GM12892 (cell line): ENCODE measurements around the gene HMCN2.

ENCODE experiments used
- POLR2A ChIP-seq: IDR thresholded peaks from 2 replicates; pipeline ENCODE4 v1.6.1; 2011; ENCODE audit warnings: low read depth, low read length, control low read depth
- POLR2AphosphoS5 ChIP-seq: IDR thresholded peaks from 2 replicates; pipeline ENCODE4 v1.6.1; 2011; ENCODE audit warnings: low read depth, low read length, control low read depth
- TAF1 ChIP-seq: IDR thresholded peaks from 2 replicates; pipeline ENCODE4 v1.6.1; 2011; ENCODE audit warnings: low read depth, mild to moderate bottlenecking, control low read depth, low read length, borderline replicate concordance

- TF ChIP-seq TAF1, result no peak
- no peak for TF ChIP-seq POLR2A
- TF ChIP-seq POLR2AphosphoS5, result no peak
Observed at GRCh38 chr9:130323051-130323745, 57.6 kb downstream of the HMCN2 start.
